Measurements from ENCODE around the gene MACROD2.

MACROD2 gene

DNA sequence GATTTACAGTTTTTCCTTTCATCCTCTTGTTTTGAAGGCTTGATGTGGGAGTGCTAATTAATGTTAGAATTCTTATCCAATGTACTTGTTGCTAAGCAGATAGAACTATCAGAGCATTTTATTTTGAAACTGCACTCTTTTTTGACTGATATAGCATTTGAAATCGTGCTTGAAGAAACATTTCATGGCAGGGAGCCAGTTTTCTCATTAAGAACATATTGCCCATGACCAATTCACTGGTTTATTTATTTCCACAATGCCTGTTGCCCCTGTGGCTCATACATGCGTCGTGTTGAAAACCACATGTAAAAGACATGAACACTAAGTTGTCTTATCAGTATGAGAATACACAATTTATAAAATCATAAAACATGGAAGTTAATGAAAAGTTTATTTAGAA, 821.8 kb downstream of the MACROD2 start:
- no peak for DNase-seq (ENCODE audit: low read depth)

- no peak for DNase-seq (ENCODE audit: low read depth)
These were observed 825.5 kb downstream of the MACROD2 start for GRCh38 chr20:14820771-14821170.

GRCh38 chr20:14821251-14821650, 825.9 kb downstream of the MACROD2 start:
- no peak for DNase-seq (ENCODE audit: low read depth)

GRCh38 chr20:14824996-14825395, 829.7 kb downstream of the MACROD2 start:
- DNase-seq (ENCODE audit: low read depth), result no peak

- no peak for DNase-seq (ENCODE audit: low read depth)
These were observed 831.4 kb downstream of the MACROD2 start for GRCh38 chr20:14826543-14827313.

DNA sequence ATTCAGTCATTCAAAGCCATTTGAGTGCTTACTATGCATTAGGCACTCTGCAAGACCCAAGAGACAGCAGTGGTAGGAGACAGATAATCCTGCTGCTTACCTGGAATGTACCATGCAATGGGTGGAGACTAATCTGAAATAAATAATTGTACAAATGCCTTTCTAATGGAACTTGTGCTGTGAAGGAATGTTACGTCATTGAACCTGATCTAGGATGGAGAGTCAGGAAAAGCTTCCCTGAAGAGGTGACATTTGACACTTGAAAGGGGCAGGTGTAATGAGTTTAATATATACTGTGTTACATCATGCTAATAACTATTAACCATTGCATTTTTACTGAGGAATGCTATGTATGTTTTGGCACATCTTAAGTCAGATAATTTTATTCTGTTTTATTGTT, 833.1 kb downstream of the MACROD2 start:
- DNase-seq (ENCODE audit: low read depth), result no peak

GRCh38 chr20:14829906-14830305, 834.6 kb downstream of the MACROD2 start:
- DNase-seq (ENCODE audit: low read depth), result no peak

GRCh38 chr20:14830466-14830865, 835.1 kb downstream of the MACROD2 start:
- DNase-seq (ENCODE audit: low read depth), result no peak

GRCh38 chr20:14830899-14831298, 835.6 kb downstream of the MACROD2 start:
- no peak for DNase-seq (ENCODE audit: low read depth)

DNA sequence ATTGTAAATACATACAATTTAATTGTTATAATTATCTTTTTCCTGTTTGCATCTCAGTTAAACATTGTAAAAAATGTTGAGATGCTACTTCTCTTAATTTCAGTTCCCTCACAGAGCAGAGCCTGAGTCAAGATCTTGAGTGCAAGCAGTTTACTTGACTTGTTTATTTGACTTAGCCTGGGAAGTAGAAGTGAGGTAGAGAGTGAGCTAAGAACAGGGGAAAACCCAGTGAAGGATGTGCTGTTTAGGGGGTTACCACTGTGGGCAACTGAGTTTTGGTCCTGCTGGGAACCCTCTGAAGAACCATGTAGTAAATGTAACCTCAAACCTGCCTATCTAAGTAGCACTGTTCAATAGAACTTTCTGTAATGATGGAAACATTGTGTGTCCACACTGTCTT, 837.3 kb downstream of the MACROD2 start:
- DNase-seq (ENCODE audit: low read depth), result no peak

GRCh38 chr20:14838663-14839628, 843.6 kb downstream of the MACROD2 start:
- DNase-seq (ENCODE audit: low read depth), result peak; percentile 10

GRCh38 chr20:14845199-14846160, 850.2 kb downstream of the MACROD2 start:
- no peak for DNase-seq (ENCODE audit: low read depth)

DNA sequence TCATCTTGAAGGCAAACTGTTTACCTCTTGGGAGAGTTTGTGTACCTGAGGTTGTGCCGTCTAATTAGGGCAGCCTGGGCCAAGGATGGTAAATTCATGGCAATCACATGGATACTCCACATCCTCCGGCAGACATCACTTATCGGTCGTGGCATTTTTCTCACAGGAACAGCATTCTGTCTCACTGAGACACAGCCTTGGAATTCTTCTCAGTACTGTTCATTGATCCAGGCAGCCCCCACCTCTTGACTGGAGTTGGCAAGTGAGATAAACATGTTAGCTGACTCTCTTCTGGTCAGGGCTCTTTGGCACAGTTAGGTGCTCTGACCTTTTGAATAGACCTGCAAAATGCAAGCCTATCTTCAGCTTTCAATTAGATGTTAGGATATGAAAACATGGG, 853.5 kb downstream of the MACROD2 start:
- no peak for DNase-seq (ENCODE audit: low read depth)

GRCh38 chr20:14853079-14853478, 857.8 kb downstream of the MACROD2 start:
- DNase-seq (ENCODE audit: low read depth), result no peak

- no peak for DNase-seq (ENCODE audit: low read depth)
These were observed 859.9 kb downstream of the MACROD2 start for GRCh38 chr20:14855171-14855570.

GRCh38 chr20:14859627-14860026, 864.3 kb downstream of the MACROD2 start:
- DNase-seq (ENCODE audit: low read depth), result no peak

- no peak for DNase-seq (ENCODE audit: low read depth)
These were observed 865.1 kb downstream of the MACROD2 start for GRCh38 chr20:14860410-14860814.

GRCh38 chr20:14861028-14861699, 865.8 kb downstream of the MACROD2 start:
- DNase-seq (ENCODE audit: low read depth), result no peak

- DNase-seq (ENCODE audit: low read depth), result no peak
These were observed 869.9 kb downstream of the MACROD2 start for GRCh38 chr20:14865169-14865568.

GRCh38 chr20:14865731-14866130, 870.4 kb downstream of the MACROD2 start:
- DNase-seq (ENCODE audit: low read depth), result no peak

GRCh38 chr20:14866841-14867514, 871.7 kb downstream of the MACROD2 start:
- no peak for DNase-seq (ENCODE audit: low read depth)

Measured in GM04504 (cell line).